GM23338 (cell line): Measurements from ENCODE around the gene ELMOD3. TPM values are rescaled to one million over a fixed set of nuclear protein-coding genes. Genes with fewer than 3 reads are reported as not detected.

Experiments used
- ATAC-seq: fragments of 200-7000 bp; cut with Tn5 transposase; 3 replicates; pipeline ENCODE4 v1.9.1; 2020
- DNase-seq: peaks from one replicate; pipeline ENCODE4 v3.0.0-alpha.2; 2015; ENCODE audit warnings: low spot score
- H2AFZ ChIP-seq: fragments of 200-600 bp; sonication (generic); 2 replicates; pipeline ENCODE4 v1.8.0; 2016; ENCODE audit warnings: antibody characterized with exemption, mild to moderate bottlenecking, moderate library complexity
- H3F3A ChIP-seq: fragments of 200-600 bp; sonication (generic); replicated peaks from 2 replicates; pipeline ENCODE4 v1.8.0; 2017; ENCODE audit warnings: antibody characterized with exemption, mixed run types, low read depth
- H3K27ac ChIP-seq: fragments of 200-600 bp; sonication (generic); 2 replicates; pipeline ENCODE4 v1.6.1; 2016; ENCODE audit warnings: low read depth
- H3K27me3 ChIP-seq: fragments of 200-600 bp; sonication (generic); 2 replicates; pipeline ENCODE4 v1.8.0; 2016; ENCODE audit warnings: mild to moderate bottlenecking, mixed run types, moderate library complexity; ENCODE audit not compliant: insufficient read depth
- H3K36me3 ChIP-seq: fragments of 200-600 bp; sonication (generic); 2 replicates; pipeline ENCODE4 v1.8.0; 2016; ENCODE audit warnings: mild to moderate bottlenecking; ENCODE audit not compliant: insufficient read depth
- H3K4me1 ChIP-seq: fragments of 200-600 bp; sonication (generic); 2 replicates; pipeline ENCODE4 v1.8.0; 2016; ENCODE audit warnings: mild to moderate bottlenecking, moderate library complexity; ENCODE audit not compliant: insufficient read depth
- H3K4me2 ChIP-seq: fragments of 200-600 bp; sonication (generic); 2 replicates; pipeline ENCODE4 v1.7.1; 2017; ENCODE audit warnings: mixed run types
- H3K4me3 ChIP-seq: fragments of 200-600 bp; sonication (generic); 2 replicates; pipeline ENCODE4 v1.6.1; 2016; ENCODE audit warnings: mixed run types
- H3K79me2 ChIP-seq: fragments of 200-600 bp; sonication (generic); replicated peaks from 2 replicates; pipeline ENCODE4 v1.8.0; 2017; ENCODE audit warnings: mild to moderate bottlenecking; ENCODE audit not compliant: insufficient read depth
- H3K9me2 ChIP-seq: fragments of 200-600 bp; sonication (generic); 2 replicates; pipeline ENCODE4 v1.8.0; 2017; ENCODE audit not compliant: insufficient read depth
- H4K20me1 ChIP-seq: fragments of 200-600 bp; sonication (generic); replicated peaks from 2 replicates; pipeline ENCODE4 v1.8.0; 2017; ENCODE audit warnings: mild to moderate bottlenecking; ENCODE audit not compliant: insufficient read depth
- H3K27ac Mint-ChIP-seq: 2 replicates; pipeline ENCODE4 v1.8.0; 2020; ENCODE audit warnings: inconsistent platforms, mild to moderate bottlenecking, moderate library complexity, mixed read lengths
- H3K27me3 Mint-ChIP-seq: 3 replicates; pipeline ENCODE4 v1.8.0; 2022; ENCODE audit warnings: low read depth, mild to moderate bottlenecking, moderate library complexity, mixed read lengths, inconsistent platforms; ENCODE audit not compliant: insufficient read depth, poor library complexity
- H3K36me3 Mint-ChIP-seq: 3 replicates; pipeline ENCODE4 v1.8.0; 2021; ENCODE audit warnings: low read depth, mild to moderate bottlenecking, inconsistent platforms, moderate library complexity, mixed read lengths
- H3K4me1 Mint-ChIP-seq: 3 replicates; pipeline ENCODE4 v1.8.0; 2020; ENCODE audit warnings: mild to moderate bottlenecking, inconsistent platforms, mixed read lengths
- H3K4me3 Mint-ChIP-seq: 3 replicates; pipeline ENCODE4 v1.8.0; 2021; ENCODE audit warnings: moderate library complexity, mild to moderate bottlenecking, inconsistent platforms, mixed read lengths
- H3K9me3 Mint-ChIP-seq: 3 replicates; pipeline ENCODE4 v1.8.0; 2020; ENCODE audit warnings: moderate library complexity, mild to moderate bottlenecking, inconsistent platforms, mixed read lengths
- CREB1 ChIP-seq: fragments of 250-450 bp; sonication (Bioruptor Pico); IDR thresholded peaks from 2 replicates; pipeline ENCODE4 v1.5.0; 2020; ENCODE audit warnings: low read depth, mild to moderate bottlenecking, moderate library complexity
- CTCF ChIP-seq, 2 experiments: fragments of 200-600 bp in 1 of 2; sonication (generic) in 1 of 2; conservative IDR thresholded peaks; 2 replicates each; pipeline versions ENCODE4 v1.5.1 to v1.6.1; 2016 to 2017; ENCODE audit warnings: antibody characterized with exemption in 2 of 2, low read depth in 2 of 2, mild to moderate bottlenecking in 2 of 2, moderate library complexity in 1 of 2
- EZH2 ChIP-seq: fragments of 200-600 bp; sonication (generic); IDR thresholded peaks from one replicate; pipeline ENCODE4 v1.8.0; 2017; ENCODE audit warnings: antibody characterized with exemption, mild to moderate bottlenecking, low read depth; ENCODE audit not compliant: unreplicated experiment
- EZH2phosphoT487 ChIP-seq: fragments of 200-600 bp; sonication (generic); IDR thresholded peaks from one replicate; pipeline ENCODE4 v1.8.1; 2018; ENCODE audit warnings: antibody characterized with exemption; ENCODE audit not compliant: unreplicated experiment
- JUNB ChIP-seq: IDR thresholded peaks from one replicate; pipeline ENCODE4 v1.6.1; 2016; ENCODE audit warnings: antibody characterized with exemption; ENCODE audit not compliant: unreplicated experiment
- NANOG ChIP-seq: IDR thresholded peaks from 2 replicates; pipeline ENCODE4 v1.6.1; 2016; ENCODE audit warnings: antibody characterized with exemption, borderline replicate concordance
- POLR2AphosphoS5 ChIP-seq: IDR thresholded peaks from 2 replicates; pipeline ENCODE4 v1.6.1; 2016; ENCODE audit warnings: antibody characterized with exemption, low read depth
- REST ChIP-seq: IDR thresholded peaks from one replicate; pipeline ENCODE4 v1.6.1; 2018; ENCODE audit warnings: antibody characterized with exemption; ENCODE audit not compliant: unreplicated experiment
- STAT1 ChIP-seq: IDR thresholded peaks from one replicate; pipeline ENCODE4 v1.6.1; 2016; ENCODE audit warnings: antibody characterized with exemption; ENCODE audit not compliant: unreplicated experiment
- ZNF331 ChIP-seq: fragments of 250-450 bp; sonication (Bioruptor Pico); IDR thresholded peaks from 2 replicates; pipeline ENCODE4 v1.5.0; 2020; ENCODE audit warnings: low read depth, mild to moderate bottlenecking, moderate library complexity
- ZNF462 ChIP-seq: fragments of 250-450 bp; sonication (Bioruptor Pico); IDR thresholded peaks from 2 replicates; pipeline ENCODE4 v1.5.0; 2020; ENCODE audit warnings: mild to moderate bottlenecking, moderate library complexity
- polyA plus RNA-seq: library from polyadenylated mRNA; unstranded; fragments of >200 nt; fragmentation: Nextera tagmentation; extraction: Ambion mirVana; gene quantifications from 2 replicates; pipeline ENCODE4 v1.2.1, GENCODE V29; 2016
- total RNA-seq: library from RNA; depleted of rRNA; stranded (reverse); fragments of >200 nt; shearing (Covaris generic); gene quantifications from 2 replicates; pipeline ENCODE4 v1.2.3, GENCODE V29; 2014

Gene ELMOD3
- total and polyA plus RNA-seq, 2 experiments from 2014 or later = 8.6 to 8.9 TPM

DNA sequence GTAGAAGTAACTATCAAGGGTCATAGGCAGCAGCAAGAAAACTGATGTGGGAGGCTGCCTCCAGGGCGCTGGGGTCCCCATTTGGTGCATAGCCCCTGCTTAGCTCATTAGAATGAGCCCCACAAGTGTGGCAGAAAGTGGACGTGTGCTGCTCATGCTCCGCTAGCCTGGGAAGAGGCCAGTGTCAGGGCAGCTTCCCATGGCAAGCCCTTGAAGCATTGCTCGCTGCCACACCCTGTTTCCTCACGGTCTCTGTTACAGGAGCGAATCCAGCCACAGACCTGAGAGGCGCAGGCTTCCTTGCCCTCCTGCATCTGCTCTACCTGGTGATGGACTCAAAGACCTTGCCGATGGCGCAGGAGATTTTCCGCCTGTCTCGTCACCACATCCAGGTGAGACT lies 22.5 kb downstream of the ELMOD3 start (continued):
- TF ChIP-seq ZNF462 (CRISPR knock-in tag) (no peak), EZH2phosphoT487 (no peak), CREB1 (CRISPR knock-in tag) (no peak), EZH2 (no peak)

DNA sequence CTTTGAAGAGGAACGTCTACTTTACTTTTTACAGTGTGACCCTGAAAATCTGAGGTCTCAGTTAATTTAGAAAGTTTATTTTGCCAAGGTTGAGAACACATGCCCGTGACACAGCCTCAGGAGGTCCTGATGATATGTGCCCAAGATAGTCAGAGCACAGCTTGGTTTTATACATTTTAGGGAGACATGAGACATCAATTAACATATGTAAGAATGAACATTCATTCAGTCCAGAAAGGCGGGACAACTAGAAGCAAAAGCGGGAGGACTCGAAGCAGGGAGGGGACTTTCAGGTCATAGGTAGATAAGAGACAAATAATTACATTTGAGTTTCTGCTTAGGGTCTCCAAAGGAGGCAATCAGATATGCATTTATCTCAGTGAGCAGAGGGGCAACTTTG lies 23.7 kb downstream of the ELMOD3 start:
- Histone ChIP-seq H3K79me2 (no peaks in the 10 kb centered on the region), H3K4me2 (no peak overlapping the region), H3K4me3 (no peak overlapping the region), H4K20me1 (no peaks in the 10 kb centered on the region), H3K27ac (no peak overlapping the region), H3F3A (no peaks in the 10 kb centered on the region), H3K4me1 (no peaks in the 10 kb centered on the region), H3K9me2 (no peaks in the 10 kb centered on the region), H2AFZ (no peak overlapping the region), H3K36me3 (peaks cover 16% of the 10 kb centered on the region), H3K27me3 (no peaks in the 10 kb centered on the region)
- H3K4me1 Mint-ChIP-seq = no peaks in the 10 kb centered on the region; the same call in 2 of the 3 replicates
- TF ChIP-seq EZH2 (no peak), EZH2phosphoT487 (no peak), POLR2AphosphoS5 (no peak), REST (no peak), NANOG (no peak), CREB1 (CRISPR knock-in tag) (no peak), ZNF331 (no peak), JUNB (no peak), STAT1 (no peak), CTCF (conservative IDR thresholded peaks at IDR 0.05; ENCODE audit: low read depth in 2 of 2) (no peak)
- H3K27ac Mint-ChIP-seq = no peak overlapping the region
- DNase-seq (no peak), ATAC-seq (no peak)
- no peak overlapping the region for H3K4me3 Mint-ChIP-seq
- H3K36me3 Mint-ChIP-seq = peaks cover 48% of the 10 kb centered on the region
- H3K9me3 Mint-ChIP-seq = peaks cover 22% of the 10 kb centered on the region
- peaks cover 4% of the 10 kb centered on the region for H3K27me3 Mint-ChIP-seq
